NCI-H187 treated with DMSO at 0.1 percent for 48 hours (cell line): ENCODE measurements around the gene PARVG.

Experiments used
- DNase-seq: peaks from one replicate; lab custom pipeline; 2025; lab: John Stamatoyannopoulos, UW

The PARVG gene

GRCh38 chr22:44155115-44155514 is 25.6 kb upstream of the PARVG start:
- no peak for DNase-seq

GRCh38 chr22:44157916-44158618 is 22.7 kb upstream of the PARVG start:
- DNase-seq: no peak

GRCh38 chr22:44158816-44159215 is 21.9 kb upstream of the PARVG start:
- no peak for DNase-seq

GRCh38 chr22:44159221-44159620 is 21.5 kb upstream of the PARVG start:
- DNase-seq: no peak

- DNase-seq: no peak
These were observed 20.9 kb upstream of the PARVG start for GRCh38 chr22:44159811-44160210.

- no peak for DNase-seq
These were observed 20.3 kb upstream of the PARVG start for GRCh38 chr22:44160421-44160820.

GRCh38 chr22:44161673-44162072 is 19.1 kb upstream of the PARVG start:
- no peak for DNase-seq

- no peak for DNase-seq
These were observed 17.8 kb upstream of the PARVG start for GRCh38 chr22:44162960-44163359.

- no peak for DNase-seq
These were observed 17.2 kb upstream of the PARVG start for GRCh38 chr22:44163536-44163935.

GRCh38 chr22:44164031-44164430 is 16.7 kb upstream of the PARVG start:
- no peak for DNase-seq

GRCh38 chr22:44165286-44165874 is 15.3 kb upstream of the PARVG start:
- no peak for DNase-seq

- no peak for DNase-seq
These were observed 14.0 kb upstream of the PARVG start for GRCh38 chr22:44166498-44167276.

- DNase-seq: no peak
These were observed 13.2 kb upstream of the PARVG start for GRCh38 chr22:44167501-44167900.

GRCh38 chr22:44168206-44168605 is 12.5 kb upstream of the PARVG start:
- DNase-seq: no peak

GRCh38 chr22:44170470-44170869 is 10.3 kb upstream of the PARVG start:
- DNase-seq: no peak

- no peak for DNase-seq
These were observed 9.2 kb upstream of the PARVG start for GRCh38 chr22:44171561-44171960.

GRCh38 chr22:44172370-44173108 is 8.2 kb upstream of the PARVG start:
- peak; percentile 20 for DNase-seq

GRCh38 chr22:44173154-44173553 is 7.6 kb upstream of the PARVG start:
- no peak for DNase-seq

- DNase-seq: no peak
These were observed 5.0 kb upstream of the PARVG start for GRCh38 chr22:44175676-44176075.

GRCh38 chr22:44179196-44179988 is 1.3 kb upstream of the PARVG start:
- DNase-seq: no peak

- no peak for DNase-seq
These were observed 578 bp upstream of the PARVG start for GRCh38 chr22:44179989-44180705.
